ENCODE data around the gene ROPN1B.

DNA sequence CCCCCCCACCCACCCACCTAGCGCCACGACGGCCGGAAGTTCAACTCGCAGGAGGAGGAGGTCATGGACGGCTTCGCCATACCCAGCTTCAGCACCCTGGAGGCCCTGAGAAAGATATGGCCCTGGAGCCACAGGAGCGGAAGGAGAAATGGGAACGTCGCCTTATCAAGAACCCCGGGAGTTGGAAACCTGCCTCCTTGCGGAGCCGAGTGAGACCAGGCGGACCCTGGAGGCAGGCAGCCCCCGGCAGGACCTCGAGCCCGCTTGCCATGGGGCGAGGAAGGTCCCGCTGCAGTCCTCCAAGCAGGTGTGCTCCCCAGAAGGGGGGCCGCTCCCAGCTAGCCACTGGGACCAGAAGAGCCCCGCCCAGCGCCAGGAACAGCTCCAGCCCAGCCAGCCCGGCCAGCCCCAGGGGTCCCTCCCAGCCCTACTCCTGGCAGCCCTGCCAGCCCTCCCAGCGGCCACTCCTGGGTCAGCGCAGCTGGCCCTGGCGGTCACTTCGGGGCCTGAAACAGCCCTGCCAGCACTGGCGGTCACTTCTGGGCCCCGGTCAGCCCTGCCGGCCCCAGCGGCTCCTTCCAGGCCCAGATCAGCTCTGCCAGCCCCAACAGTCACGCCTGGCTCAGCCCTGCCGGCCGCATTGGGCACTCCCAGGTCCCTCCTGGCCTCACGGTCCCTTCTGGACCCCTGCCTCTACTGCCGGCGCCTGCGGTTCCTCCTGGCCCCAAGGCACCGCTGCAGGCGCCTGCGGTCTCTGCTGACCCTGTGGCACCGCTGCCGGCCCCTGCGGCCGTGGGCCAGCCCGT lies 10.3 kb upstream of the ROPN1B start:
- no peak for TF ChIP-seq CTCF (IDR thresholded peaks at IDR 0.05; ENCODE audit: insufficient read depth, low read length)
- TF ChIP-seq POLR2AphosphoS5 (IDR thresholded peaks at IDR 0.05; ENCODE audit: low read depth) = no peak
